GM10248 (cell line): ENCODE measurements around the gene ST6GAL1.

Experiments
- CTCF ChIA-PET: fragments of 300-600 bp; sonication (Branson Sonifier 250); formaldehyde crosslinking; extraction: SDS; loops from one replicate; lab custom pipeline; 2021; ENCODE audit warnings: antibody characterized with exemption; lab: Yijun Ruan, JAX
- POLR2A ChIA-PET: fragments of 350-650 bp; sonication (Branson Sonifier 250); formaldehyde crosslinking; extraction: SDS; loops from one replicate; lab custom pipeline; 2020; ENCODE audit warnings: antibody characterized with exemption; lab: Yijun Ruan, JAX
- DNase-seq: peaks from one replicate; pipeline ENCODE4 v3.0.0; 2012; ENCODE audit errors: extremely low spot score
- TF ChIP-seq, protein P1 (sequence below): IDR thresholded peaks from 2 replicates; pipeline ENCODE4 v1.5.1; 2012; ENCODE audit warnings: mild to moderate bottlenecking, low read depth; ENCODE audit errors: extremely low read depth, missing control alignments, control extremely low read depth

ST6GAL1 gene

DNA sequence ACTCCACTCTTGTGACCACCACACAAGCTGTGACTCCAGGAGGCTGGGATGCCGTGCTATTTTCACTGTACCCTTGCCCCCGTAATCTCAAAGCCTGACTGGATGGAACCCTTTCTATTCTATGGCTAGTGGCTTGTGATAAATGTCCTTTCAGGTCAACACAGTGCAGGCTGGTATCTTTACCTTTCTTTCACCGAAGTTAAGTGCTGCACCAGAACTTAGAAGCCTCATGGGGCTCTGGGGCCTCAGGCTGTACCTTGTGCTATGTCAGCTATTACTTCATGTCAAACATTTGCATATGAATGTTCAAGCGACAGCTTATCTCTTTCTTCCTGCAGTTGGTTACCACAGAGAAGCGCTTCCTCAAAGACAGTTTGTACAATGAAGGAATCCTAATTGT lies 142.2 kb downstream of the ST6GAL1 start:
- no peak for DNase-seq
- TF ChIP-seq, protein P1, sequence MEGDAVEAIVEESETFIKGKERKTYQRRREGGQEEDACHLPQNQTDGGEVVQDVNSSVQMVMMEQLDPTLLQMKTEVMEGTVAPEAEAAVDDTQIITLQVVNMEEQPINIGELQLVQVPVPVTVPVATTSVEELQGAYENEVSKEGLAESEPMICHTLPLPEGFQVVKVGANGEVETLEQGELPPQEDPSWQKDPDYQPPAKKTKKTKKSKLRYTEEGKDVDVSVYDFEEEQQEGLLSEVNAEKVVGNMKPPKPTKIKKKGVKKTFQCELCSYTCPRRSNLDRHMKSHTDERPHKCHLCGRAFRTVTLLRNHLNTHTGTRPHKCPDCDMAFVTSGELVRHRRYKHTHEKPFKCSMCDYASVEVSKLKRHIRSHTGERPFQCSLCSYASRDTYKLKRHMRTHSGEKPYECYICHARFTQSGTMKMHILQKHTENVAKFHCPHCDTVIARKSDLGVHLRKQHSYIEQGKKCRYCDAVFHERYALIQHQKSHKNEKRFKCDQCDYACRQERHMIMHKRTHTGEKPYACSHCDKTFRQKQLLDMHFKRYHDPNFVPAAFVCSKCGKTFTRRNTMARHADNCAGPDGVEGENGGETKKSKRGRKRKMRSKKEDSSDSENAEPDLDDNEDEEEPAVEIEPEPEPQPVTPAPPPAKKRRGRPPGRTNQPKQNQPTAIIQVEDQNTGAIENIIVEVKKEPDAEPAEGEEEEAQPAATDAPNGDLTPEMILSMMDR = no peak
- ChIA-PET CTCF (interaction anchor here (1.1 to 2.0 kb wide), 2 partner anchors 40 to 222 kb away, joined by 5 to 8 read pairs; no protein-coding TSS in a partner anchor), POLR2A (no interaction called here)

DNA sequence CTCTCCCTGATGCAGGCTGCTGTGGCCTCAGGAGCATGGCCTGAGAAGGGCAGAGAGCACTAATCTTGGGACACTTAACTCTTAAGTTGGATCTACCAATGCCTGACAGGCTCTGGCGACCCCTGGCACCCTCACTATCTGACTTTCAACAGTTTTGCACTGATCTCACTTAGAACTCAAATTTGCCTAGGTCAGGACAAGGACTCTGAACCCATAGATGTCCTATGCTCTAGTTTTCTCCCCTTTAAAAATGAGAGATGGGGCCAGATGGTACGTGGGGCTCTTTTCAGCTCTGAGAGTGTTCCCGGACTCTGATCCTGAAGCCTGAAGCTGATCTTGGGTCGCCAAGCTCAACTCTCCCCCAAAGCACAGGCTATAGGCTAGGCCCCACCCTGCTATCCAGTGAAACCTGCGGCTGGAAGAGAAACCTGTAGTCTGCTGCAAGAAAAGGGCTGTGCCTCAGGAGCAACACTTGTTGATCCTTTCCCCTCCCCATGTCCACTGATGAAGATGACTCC lies 143.3 kb downstream of the ST6GAL1 start:
- TF ChIP-seq, protein P1 = no peak
- no peak for DNase-seq
- CTCF ChIA-PET = interaction anchor here (1.1 kb wide), 1 partner anchor 41 kb away, joined by 3 read pairs; no protein-coding TSS in a partner anchor
- POLR2A ChIA-PET = interaction anchor here (0.8 kb wide), 1 partner anchor 9 kb away, joined by 3 read pairs; no protein-coding TSS in a partner anchor

DNA sequence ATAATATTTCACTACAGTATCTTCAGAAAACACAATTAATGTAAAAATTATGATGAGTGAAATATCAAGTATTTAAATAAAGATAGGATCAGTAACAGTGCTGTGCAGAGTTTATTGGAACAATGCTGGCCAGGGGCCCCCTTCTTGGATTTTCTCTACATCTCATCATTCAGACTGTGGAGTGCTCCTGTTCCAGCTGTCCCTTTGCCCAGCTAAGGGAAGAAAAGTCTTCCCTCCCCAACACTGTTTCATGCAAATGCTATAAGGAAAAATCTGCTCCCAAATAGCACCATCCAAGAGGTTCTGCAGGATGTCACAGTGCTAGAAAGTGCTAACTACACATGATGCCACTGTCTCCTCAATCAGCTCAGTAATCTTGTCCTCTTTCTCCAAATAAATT lies 144.5 kb downstream of the ST6GAL1 start:
- TF ChIP-seq, protein P1 = no peak
- no peak for DNase-seq
- ChIA-PET CTCF (interaction anchor here (0.9 to 1.2 kb wide), 4 partner anchors 9 to 65 kb away, joined by 3 to 6 read pairs (median 3); partner anchors contain the start of gene RPL39L), POLR2A (no interaction called here)

DNA sequence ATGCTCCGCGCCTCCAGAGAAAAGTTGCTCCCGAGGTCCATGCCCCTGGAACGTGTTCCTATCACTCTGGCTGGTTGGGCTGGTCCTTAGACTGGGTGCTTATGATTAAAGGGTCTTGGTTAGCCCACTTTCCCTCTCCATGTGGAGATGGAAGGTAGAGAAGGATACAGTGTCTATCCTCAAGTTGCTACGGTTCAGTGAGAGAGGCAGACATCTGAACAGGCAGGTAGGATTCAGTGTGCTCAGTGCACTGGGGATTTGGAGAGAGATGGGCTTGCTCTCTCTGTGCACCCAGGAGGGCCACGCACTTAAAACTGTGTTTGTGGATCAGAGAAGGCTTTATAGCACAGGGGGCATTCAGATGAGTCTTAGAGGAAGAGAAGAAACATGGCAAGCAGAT lies 146.0 kb downstream of the ST6GAL1 start:
- no peak for DNase-seq
- CTCF ChIA-PET = no interaction called here
- POLR2A ChIA-PET = no interaction called here
- TF ChIP-seq, protein P1 = no peak

DNA sequence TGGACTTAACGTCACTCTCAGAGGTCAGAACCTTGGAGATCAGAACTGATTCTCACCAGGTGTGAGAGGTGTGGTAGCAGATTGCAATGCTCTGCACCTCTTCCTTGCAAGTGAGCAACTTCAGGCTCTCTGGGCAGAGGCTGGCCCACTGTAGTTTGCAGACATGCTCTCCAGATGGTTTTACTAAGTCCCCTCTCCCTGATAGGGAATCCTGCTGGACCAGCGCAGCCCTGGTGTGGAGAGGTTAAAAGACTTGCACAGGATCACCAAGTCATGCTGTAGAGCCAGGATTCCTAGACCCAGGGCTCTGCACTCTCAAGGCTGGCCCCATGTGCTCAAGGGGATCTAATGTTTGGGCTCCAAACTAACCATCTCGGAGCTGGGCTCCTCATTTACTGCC lies 146.8 kb downstream of the ST6GAL1 start:
- ChIA-PET CTCF (no interaction called here), POLR2A (no interaction called here)
- DNase-seq = no peak
- TF ChIP-seq, protein P1 = no peak

DNA sequence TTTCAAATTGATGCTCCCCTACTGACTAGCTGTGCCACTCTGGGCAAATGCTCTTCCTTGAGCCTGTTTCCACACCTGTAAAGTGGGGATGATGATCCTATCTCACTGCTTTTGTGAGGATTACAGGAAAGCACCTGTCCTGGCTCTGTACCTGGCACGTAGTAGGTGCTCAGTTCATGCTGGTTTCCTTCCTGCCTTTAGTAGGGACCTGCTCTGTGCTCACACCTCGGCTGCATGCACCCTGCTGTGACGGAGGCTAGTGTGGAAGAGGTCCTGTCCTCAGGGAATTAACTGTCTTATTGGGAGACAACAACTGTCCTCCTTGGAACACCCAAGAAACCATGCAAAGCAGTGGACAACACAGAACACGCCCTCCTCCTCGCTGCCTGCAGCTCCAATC lies 147.2 kb downstream of the ST6GAL1 start:
- CTCF ChIA-PET = no interaction called here
- POLR2A ChIA-PET = no interaction called here
- TF ChIP-seq, protein P1 = no peak
- no peak for DNase-seq
